GM13976 (cell line): Measurements from ENCODE around the gene MYCBP.
"Not testable (repeated sequence)": the region's sequence is repeated elsewhere in the genome, so short reads cannot be mapped to it uniquely, and the experiment has no call there.

Experiments
- DNase-seq: peaks from one replicate; pipeline ENCODE4 v3.0.0; 2012; ENCODE audit warnings: low spot score
- in situ Hi-C: fragments of 300-500 bp; cut with MboI; formaldehyde crosslinking; loops from one replicate; pipeline ENCODE4 v1.12.0; 2022; ENCODE audit warnings: low sequenced_read_pairs, mixed read lengths, inconsistent platforms; ENCODE audit not compliant: unreplicated experiment
- TF ChIP-seq, protein P1 (sequence below): IDR thresholded peaks from 2 replicates; pipeline ENCODE4 v1.5.1; 2012; ENCODE audit warnings: borderline replicate concordance, mild to moderate bottlenecking; ENCODE audit not compliant: insufficient read depth; ENCODE audit errors: extremely low read depth, missing control alignments, control extremely low read depth

The MYCBP gene, protein sequence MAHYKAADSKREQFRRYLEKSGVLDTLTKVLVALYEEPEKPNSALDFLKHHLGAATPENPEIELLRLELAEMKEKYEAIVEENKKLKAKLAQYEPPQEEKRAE

DNA sequence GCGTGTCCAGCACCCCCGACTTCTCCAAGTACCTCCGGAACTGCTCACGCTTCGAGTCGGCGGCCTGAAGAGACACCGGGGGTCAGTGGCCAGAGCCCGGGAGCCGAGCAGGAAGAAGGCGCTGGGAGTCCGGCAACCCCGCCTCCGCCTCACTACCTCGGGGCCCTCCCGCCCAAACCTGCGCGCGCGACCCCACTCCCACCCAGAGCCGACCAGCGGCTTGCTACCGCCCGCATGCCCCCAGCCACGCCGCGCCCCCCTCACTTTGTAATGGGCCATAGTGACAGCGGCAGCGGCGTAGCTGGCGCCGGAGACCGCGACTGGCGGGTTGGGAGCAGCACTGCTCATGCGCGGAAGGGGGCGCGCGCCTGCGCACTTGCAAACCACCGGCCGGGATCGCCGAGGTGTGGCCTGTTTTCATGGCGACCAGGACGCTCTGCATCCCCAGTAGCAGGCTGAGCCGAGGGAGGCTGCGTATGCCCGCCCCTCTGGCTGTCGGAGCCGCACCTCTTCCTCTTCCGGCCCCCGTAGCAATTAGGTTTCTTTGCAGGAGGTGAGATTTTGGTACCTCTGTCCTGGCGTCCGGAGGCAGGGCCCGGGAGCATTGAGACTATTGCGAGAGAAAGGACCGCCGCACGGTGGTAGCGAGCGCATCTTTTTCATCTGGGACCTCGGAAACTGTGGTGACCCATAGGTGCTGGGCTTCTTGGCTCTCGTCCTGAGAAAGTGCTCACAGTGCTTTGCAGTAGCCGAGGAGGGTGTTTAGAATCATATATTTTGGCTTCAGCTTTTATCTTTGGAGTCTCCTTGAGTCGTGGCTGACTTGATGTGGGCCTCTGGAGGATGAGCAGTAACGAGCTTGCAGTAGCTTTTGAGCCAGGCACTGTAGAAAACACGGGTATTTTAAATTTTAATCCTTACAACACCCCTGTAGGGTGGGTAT, at the start of gene MYCBP:
Gene MYCBP (minus strand): TSS at position 322 of the 943 bp plus-strand sequence. CDS start 43 bp downstream, at position 279.
- TF ChIP-seq, protein P1, sequence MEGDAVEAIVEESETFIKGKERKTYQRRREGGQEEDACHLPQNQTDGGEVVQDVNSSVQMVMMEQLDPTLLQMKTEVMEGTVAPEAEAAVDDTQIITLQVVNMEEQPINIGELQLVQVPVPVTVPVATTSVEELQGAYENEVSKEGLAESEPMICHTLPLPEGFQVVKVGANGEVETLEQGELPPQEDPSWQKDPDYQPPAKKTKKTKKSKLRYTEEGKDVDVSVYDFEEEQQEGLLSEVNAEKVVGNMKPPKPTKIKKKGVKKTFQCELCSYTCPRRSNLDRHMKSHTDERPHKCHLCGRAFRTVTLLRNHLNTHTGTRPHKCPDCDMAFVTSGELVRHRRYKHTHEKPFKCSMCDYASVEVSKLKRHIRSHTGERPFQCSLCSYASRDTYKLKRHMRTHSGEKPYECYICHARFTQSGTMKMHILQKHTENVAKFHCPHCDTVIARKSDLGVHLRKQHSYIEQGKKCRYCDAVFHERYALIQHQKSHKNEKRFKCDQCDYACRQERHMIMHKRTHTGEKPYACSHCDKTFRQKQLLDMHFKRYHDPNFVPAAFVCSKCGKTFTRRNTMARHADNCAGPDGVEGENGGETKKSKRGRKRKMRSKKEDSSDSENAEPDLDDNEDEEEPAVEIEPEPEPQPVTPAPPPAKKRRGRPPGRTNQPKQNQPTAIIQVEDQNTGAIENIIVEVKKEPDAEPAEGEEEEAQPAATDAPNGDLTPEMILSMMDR, result no peak
- in situ Hi-C loops, result no loop called here
- peak; percentile 99 for DNase-seq

DNA sequence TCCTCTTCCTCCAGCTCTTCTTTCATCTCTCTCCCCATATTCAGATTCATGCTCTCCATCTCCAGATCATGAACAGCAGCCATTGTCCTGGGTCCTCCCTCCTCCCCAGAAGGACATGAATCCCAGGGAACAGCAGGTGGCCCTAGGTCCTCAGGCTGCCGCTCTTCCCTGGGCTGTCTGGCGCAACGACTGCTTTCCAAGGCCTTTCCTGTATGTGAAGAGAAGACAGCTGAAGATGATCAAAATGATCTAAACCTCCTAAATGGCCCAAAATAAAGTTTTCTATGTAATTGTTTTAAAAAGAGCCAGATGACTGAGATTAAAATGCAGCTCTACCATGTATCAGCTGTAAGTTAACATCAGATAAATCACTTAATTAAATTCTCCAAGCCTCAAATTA, 46.0 kb upstream of the MYCBP start:
- TF ChIP-seq, protein P1, result no peak
- in situ Hi-C loops, result no loop called here
- no peak for DNase-seq

DNA sequence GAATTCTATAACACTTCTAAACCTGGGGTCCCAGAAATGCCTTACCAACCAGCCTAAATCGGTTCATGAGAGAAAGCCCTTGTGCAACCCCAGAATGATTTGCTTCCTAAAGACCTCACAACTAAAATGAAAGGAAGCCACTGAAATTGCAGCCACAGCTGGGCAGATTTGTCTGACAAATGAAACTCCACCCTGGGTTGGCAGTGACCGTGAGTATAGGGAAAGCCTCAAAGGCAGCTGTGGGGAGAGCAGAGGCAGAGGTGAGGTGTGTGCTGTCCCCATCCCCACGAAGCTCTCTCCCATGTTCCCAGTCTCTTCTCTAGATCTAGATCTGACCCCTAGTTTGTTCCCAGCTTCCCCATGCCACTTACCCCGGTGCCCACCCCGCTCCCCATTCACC, 45.4 kb upstream of the MYCBP start:
- in situ Hi-C loops, result no loop called here
- TF ChIP-seq, protein P1, result no peak

DNA sequence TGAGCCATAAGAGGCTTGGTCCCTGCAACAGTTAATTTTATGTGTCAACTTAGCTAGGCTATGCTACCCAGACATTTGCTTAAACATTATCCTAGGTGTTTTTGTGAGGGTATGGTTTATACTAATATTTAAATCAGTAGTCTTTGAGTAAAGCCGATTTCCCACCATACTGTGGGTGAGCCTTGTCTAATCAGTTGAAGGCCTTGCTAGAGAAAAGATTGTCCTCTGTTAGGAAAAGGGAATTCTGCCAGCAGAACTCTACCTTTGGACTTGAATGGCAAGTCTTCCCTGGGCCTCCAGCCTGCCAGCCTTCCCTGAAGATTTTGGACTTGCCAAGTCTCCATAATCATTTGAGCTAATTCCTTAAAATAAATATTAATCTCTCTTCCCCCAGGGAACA, 44.6 kb upstream of the MYCBP start:
- TF ChIP-seq, protein P1, result no peak
- in situ Hi-C loops, result no loop called here
- no peak for DNase-seq

More for the DNA sequence above, 45.4 kb upstream of the MYCBP start:
- no peak for DNase-seq

DNA sequence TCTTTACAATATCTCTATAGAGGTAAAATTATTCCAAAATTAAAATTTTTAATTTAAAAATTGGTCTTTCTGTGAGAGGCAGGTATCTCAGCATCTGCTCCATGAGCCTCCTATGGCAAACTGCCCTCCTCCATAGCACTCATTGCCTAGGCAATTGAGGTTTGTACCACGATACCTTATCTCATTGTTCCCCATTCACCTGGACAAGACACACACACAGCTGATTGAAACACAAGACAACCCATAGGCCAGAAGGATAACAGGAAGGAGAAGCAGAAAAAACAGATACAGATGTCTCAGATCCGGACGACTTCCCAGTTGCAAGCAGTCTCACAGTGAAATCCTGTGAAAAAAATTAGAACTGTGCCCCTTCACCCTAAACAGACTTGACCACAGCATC, 44.2 kb upstream of the MYCBP start:
- in situ Hi-C loops, result no loop called here
- TF ChIP-seq, protein P1, result no peak
- no peak for DNase-seq

DNA sequence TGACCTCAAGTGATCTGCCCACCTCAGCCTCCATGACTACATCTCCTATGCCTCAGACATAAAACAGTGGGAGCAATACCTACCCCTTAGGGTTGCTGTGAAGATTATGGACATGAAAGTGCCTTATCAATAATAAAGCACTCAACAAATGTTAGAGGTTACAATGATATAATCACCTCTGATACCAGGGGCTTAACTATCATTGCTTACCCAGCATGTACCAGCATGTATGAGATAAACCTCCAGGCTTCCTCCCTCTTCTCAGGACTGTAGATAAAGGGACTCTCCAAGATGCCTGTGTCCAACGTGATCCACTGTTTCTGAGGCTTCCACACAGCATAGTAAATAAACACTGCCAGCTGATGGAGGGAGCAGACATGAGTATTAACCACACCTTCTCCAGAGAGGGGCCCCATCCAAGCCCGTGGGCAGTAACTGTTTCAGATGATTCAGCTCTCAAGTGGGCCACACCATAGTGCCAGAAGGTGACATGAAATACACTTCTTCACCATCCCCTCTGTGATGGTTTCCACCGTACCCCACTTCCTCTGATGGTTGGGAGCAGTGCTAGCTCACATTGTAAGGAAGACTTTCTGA, 42.3 kb upstream of the MYCBP start:
- no peak for DNase-seq
- in situ Hi-C loops, result no loop called here
- TF ChIP-seq, protein P1, result no peak

DNA sequence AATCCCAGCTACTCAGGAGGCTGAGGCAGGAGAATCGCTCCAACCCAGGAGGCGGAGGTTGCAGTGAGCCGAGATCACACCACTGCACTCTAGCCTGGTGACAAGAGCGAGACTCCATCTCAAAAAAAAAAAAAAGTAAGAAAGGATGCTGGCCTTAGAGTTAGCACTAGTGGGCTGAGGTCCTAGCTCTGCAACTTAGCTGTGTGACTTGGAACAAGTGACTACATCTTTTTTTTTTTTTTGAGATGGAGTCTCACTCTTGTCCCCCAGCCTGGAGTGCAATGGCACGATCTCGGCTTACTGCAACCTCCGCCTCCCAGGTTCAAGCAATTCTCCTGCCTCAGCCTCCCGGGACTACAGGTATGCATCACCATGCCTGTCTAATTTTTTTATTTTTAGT, 41.8 kb upstream of the MYCBP start:
- DNase-seq, in situ Hi-C loops: not testable (repeated sequence)
